Calu3 (cell line): Measurements from ENCODE around the gene C14orf93. TPM values are rescaled to one million over a fixed set of nuclear protein-coding genes. Genes with fewer than 3 reads are reported as not detected.

ENCODE experiments used
- BruUV-seq: library from RNA; stranded (reverse); fragments of 400-500 nt; replicated peaks from 2 replicates; lab custom pipeline; 2021; lab: Mats Ljungman, UMichigan
- CTCF ChIA-PET: fragments of 300-600 bp; sonication (Branson Sonifier 250); formaldehyde crosslinking; loops from one replicate; lab custom pipeline; 2022; ENCODE audit warnings: antibody characterized with exemption; lab: Charles Lee
- DNase-seq: peaks from one replicate; pipeline ENCODE4 v3.0.0; 2022
- H3K27ac Mint-ChIP-seq: one replicate; pipeline ENCODE4 v1.8.0; 2022; ENCODE audit warnings: mixed read lengths; ENCODE audit not compliant: unreplicated experiment
- H3K27me3 Mint-ChIP-seq: one replicate; pipeline ENCODE4 v1.8.0; 2022; ENCODE audit warnings: mixed read lengths; ENCODE audit not compliant: unreplicated experiment
- H3K36me3 Mint-ChIP-seq: one replicate; pipeline ENCODE4 v1.8.0; 2022; ENCODE audit warnings: mild to moderate bottlenecking, moderate library complexity, mixed read lengths; ENCODE audit not compliant: insufficient read depth, unreplicated experiment
- H3K4me1 Mint-ChIP-seq: one replicate; pipeline ENCODE4 v1.8.0; 2022; ENCODE audit warnings: mild to moderate bottlenecking, low read depth, mixed read lengths; ENCODE audit not compliant: unreplicated experiment
- H3K4me3 Mint-ChIP-seq: one replicate; pipeline ENCODE4 v1.8.0; 2022; ENCODE audit warnings: mild to moderate bottlenecking, low read depth, moderate library complexity, mixed read lengths; ENCODE audit not compliant: unreplicated experiment
- H3K9me3 Mint-ChIP-seq: one replicate; pipeline ENCODE4 v1.8.0; 2022; ENCODE audit warnings: low read depth, mixed read lengths; ENCODE audit not compliant: unreplicated experiment
- intact Hi-C: fragments of 100-400 bp; cut with micrococcal nuclease; formaldehyde crosslinking; loops from one replicate; pipeline ENCODE4 v1.10.0; 2022; ENCODE audit not compliant: unreplicated experiment
- total RNA-seq: library from RNA; stranded (reverse); gene quantifications from 2 replicates; pipeline ENCODE4 v1.2.3, GENCODE V29; 2022
- TF ChIP-seq, protein P1 (sequence below): fragments of 200-600 bp; IDR thresholded peaks from one replicate; pipeline ENCODE4 v1.8.0; 2022; ENCODE audit warnings: antibody characterized with exemption; ENCODE audit not compliant: unreplicated experiment

The C14orf93 gene
- total RNA-seq, 1 experiment from 2014 or later = 9.6 TPM

DNA sequence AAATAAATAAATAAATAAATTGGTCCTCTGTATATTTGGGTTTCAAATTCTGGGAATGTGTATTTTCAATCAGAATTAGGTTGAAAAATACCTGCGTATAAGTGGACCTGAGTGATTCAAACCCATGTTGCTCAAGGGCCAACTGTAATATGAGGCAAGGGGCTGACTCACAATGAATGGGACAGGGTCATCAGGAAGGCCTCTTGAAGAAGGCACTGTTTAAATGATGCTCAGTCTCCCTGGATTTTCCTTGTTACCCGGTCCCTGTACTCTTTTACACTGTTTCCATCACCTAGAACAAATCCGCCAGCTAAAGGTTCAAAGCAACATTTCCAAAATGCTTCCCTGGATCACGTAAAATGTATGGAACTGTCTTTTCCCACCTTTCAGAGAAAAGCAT lies 21.0 kb upstream of the C14orf93 start:
- peaks cover 54% of the 10 kb centered on the region for H3K36me3 Mint-ChIP-seq
- CTCF ChIA-PET = interaction anchor here (0.7 kb wide), 1 partner anchor 619 kb away, joined by 6 read pairs; no protein-coding TSS in a partner anchor
- intact Hi-C loops = no loop called here
- H3K4me3 Mint-ChIP-seq = no peak overlapping the region
- TF ChIP-seq, protein P1, sequence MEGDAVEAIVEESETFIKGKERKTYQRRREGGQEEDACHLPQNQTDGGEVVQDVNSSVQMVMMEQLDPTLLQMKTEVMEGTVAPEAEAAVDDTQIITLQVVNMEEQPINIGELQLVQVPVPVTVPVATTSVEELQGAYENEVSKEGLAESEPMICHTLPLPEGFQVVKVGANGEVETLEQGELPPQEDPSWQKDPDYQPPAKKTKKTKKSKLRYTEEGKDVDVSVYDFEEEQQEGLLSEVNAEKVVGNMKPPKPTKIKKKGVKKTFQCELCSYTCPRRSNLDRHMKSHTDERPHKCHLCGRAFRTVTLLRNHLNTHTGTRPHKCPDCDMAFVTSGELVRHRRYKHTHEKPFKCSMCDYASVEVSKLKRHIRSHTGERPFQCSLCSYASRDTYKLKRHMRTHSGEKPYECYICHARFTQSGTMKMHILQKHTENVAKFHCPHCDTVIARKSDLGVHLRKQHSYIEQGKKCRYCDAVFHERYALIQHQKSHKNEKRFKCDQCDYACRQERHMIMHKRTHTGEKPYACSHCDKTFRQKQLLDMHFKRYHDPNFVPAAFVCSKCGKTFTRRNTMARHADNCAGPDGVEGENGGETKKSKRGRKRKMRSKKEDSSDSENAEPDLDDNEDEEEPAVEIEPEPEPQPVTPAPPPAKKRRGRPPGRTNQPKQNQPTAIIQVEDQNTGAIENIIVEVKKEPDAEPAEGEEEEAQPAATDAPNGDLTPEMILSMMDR = no peak
- DNase-seq = no peak
- BruUV-seq = TSS peak; percentile 11
- no peaks in the 10 kb centered on the region for H3K9me3 Mint-ChIP-seq
- no peaks in the 10 kb centered on the region for H3K27me3 Mint-ChIP-seq
- H3K4me1 Mint-ChIP-seq = peaks cover 8% of the 10 kb centered on the region
- H3K27ac Mint-ChIP-seq = no peak overlapping the region

DNA sequence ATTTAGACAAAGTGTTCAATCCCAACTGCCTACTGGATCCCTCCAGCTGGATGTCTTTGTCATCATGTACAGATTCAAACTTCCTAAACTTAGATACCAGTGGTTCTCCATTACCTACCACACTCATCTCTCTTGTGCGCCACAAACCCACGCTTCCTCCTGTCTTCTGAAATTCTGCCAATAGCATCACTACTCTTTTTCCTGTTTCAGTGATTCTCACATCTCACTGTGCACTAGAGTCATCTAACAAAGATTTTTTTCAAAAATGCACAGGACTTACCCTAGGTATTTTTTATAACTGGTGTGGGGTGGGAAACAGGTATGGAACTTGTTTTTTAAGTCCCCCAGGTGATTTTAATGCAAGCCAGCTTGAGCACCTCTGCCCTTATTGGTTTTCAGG lies 18.9 kb upstream of the C14orf93 start:
- Mint-ChIP-seq H3K27me3 (no peaks in the 10 kb centered on the region), H3K36me3 (peaks cover 51% of the 10 kb centered on the region), H3K27ac (no peak overlapping the region), H3K4me3 (no peak overlapping the region), H3K4me1 (peaks cover 6% of the 10 kb centered on the region), H3K9me3 (no peaks in the 10 kb centered on the region)
- TF ChIP-seq, protein P1 = no peak
- BruUV-seq = no TSS peak
- intact Hi-C loops = no loop called here
- DNase-seq = no peak
- CTCF ChIA-PET = no interaction called here

DNA sequence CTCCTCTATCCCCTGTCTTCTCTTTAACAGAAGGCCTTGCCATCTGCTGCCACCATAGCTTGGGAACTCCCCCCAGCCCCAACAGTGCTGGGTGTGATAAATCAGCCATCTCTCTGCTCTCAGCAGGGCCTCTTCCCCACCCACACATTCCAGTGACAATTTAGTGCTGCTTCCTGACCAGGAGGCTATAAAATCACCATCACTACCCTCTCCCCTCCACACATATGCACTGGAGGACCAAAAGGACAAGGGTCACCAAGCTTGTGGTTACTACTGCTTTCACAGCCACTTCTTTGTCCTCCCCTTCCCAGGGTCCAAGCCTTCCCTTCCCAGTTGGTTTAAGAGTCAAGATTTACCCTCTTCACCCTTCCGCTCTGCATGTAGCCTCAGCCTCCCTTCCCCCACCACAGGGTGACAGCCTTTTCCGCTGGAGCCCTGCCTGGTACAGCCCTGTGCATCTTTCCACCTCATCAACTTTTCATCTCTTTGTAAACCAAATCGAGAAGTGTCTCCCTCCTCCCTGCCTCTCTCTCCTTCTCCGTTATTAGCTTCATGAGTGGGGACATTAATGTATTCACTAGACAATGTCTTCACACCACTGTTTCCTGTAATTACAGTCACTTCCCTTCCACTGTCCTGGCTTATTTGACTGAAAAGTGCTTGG lies 15.3 kb upstream of the C14orf93 start:
- no TSS peak for BruUV-seq
- intact Hi-C loops = no loop called here
- TF ChIP-seq, protein P1 = no peak
- Mint-ChIP-seq H3K9me3 (no peaks in the 10 kb centered on the region), H3K27me3 (no peaks in the 10 kb centered on the region), H3K36me3 (peaks cover 26% of the 10 kb centered on the region), H3K4me3 (no peak overlapping the region), H3K27ac (no peak overlapping the region), H3K4me1 (no peaks in the 10 kb centered on the region)
- CTCF ChIA-PET = no interaction called here
- no peak for DNase-seq

DNA sequence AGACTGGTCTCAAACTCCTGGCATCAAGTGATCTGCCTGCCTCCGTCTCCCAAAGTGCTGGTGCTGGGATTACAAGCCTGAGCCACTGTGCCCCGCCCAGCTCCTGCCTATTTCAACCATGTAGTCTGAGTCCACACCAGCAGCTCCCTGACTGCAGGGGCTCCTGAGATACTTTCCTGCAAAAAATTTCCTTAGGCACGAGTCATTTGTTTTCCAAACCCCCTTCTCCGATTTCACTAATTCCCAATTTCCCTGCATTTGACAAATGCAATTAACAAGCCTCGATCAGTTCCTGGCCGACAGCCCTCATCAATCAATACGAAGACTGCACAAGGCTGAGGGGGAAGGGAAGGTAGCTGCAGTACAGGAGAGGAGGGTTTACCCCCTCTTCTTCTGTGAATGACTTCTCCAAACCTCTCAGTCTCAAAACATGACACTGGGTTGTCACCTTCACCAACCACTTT lies 14.7 kb upstream of the C14orf93 start:
- H3K9me3 Mint-ChIP-seq = no peaks in the 10 kb centered on the region
- H3K36me3 Mint-ChIP-seq = peaks cover 26% of the 10 kb centered on the region
- H3K27ac Mint-ChIP-seq = no peak overlapping the region
- H3K27me3 Mint-ChIP-seq = no peaks in the 10 kb centered on the region
- no peak overlapping the region for H3K4me3 Mint-ChIP-seq
- DNase-seq = no peak
- H3K4me1 Mint-ChIP-seq = no peaks in the 10 kb centered on the region
- TF ChIP-seq, protein P1 = no peak
- intact Hi-C loops = no loop called here
- CTCF ChIA-PET = no interaction called here
- BruUV-seq = no TSS peak
